ENCODE results near the gene DCBLD1. TPM values are rescaled to one million over a fixed set of nuclear protein-coding genes. Genes with fewer than 3 reads are reported as not detected.

Gene DCBLD1
- total and polyA plus RNA-seq, 2 of the 4 experiments (the other 2 are of a cell fraction): 21.1 to 27.8 TPM

DNA sequence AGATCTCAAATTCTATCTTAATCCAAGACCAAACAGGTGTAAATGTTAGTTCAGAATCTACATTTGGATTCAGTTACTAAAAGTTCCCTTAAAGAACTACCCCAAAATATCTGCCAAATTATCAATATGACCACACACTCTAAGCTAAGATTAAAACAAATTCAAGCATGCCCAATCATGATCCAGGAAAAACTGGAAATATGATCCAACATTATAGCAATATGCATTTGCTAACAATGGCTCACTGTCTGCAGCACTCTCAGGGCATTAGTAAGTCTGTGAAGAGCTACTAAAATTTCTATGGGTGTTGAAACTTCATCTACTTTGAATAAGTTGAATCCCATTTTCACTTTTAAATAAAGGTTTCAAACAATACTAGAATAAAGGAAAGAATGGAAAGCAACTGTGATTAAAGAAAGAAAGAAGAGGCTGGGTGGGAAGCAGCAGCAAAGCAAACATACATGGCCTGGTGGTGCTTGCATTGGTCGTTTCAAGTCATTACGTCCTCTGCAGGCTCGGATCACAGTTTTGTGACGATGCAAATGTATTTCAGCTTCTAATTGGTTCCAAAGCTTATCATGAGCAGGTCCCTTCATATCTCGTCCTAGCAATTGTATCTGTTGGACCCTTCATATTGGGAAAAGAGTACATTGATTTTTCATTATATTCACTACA lies 90.7 kb downstream of the DCBLD1 start:
- Histone ChIP-seq H4K20me1 (ENCODE audit: insufficient read depth, low read length) (no peaks in the 10 kb centered on the region), H3K79me1 (ENCODE audit: low read depth in 1 of 2, low read length in 2 of 2) (peaks cover 0 to 7% of the 10 kb centered on the region in 2 experiments; a peak in 2 of 4 replicates), H3K4me3 (ENCODE audit: insufficient read depth, low read depth, low read length) (no peak overlapping the region), H2AFZ (replicated peaks; ENCODE audit: low read length, poor library complexity) (no peak overlapping the region), H2AK5ac (ENCODE audit: low read depth, low read length) (no peak overlapping the region), H3K56ac (ENCODE audit: extremely low read depth, insufficient read depth, low read length) (no peak overlapping the region), H3K18ac (ENCODE audit: low read depth, low read length) (no peak overlapping the region), H3K23ac (ENCODE audit: low read depth, low read length) (no peak overlapping the region), H2BK5ac (ENCODE audit: low read depth, low read length, poor library complexity, severe bottlenecking) (no peak overlapping the region), H3K9me3 (ENCODE audit: control insufficient read depth, insufficient read depth, low read length) (no peaks in the 10 kb centered on the region), H3K4me1 (ENCODE audit: control insufficient read depth, insufficient read depth, low read length) (no peaks in the 10 kb centered on the region), H4K91ac (ENCODE audit: insufficient read depth, low read depth, low read length) (no peak overlapping the region), H3K9ac (ENCODE audit: low read depth, low read length) (no peak overlapping the region), H2BK15ac (ENCODE audit: low read depth, low read length) (no peak overlapping the region), H3K4ac (ENCODE audit: low read depth, low read length) (no peak overlapping the region), H2BK120ac (ENCODE audit: low read depth, low read length) (no peak overlapping the region), H3K27me3 (ENCODE audit: control insufficient read depth, insufficient read depth, low read length) (no peaks in the 10 kb centered on the region), H2AK9ac (replicated peaks; ENCODE audit: low read depth, low read length, poor library complexity) (no peak overlapping the region), H3K14ac (replicated peaks; ENCODE audit: low read depth, low read length) (no peak overlapping the region), H3K4me2 (ENCODE audit: low read depth, low read length) (no peak overlapping the region), H3K27ac (ENCODE audit: insufficient read depth, low read length) (no peak overlapping the region), H3K9me1 (ENCODE audit: insufficient read depth, low read length) (no peaks in the 10 kb centered on the region), H4K8ac (ENCODE audit: low read depth in 2 of 2, low read length in 2 of 2) (no peak overlapping the region), H2BK20ac (ENCODE audit: low read depth, low read length) (no peak overlapping the region), H3K36me3 (ENCODE audit: control insufficient read depth, insufficient read depth, low read length) (peaks cover 9% of the 10 kb centered on the region), H4K5ac (ENCODE audit: low read depth, low read length) (no peak overlapping the region)
- BruUV-seq (replicated peaks): no TSS peak
- intact Hi-C loops (cut with micrococcal nuclease): no loop called here
- DNase-seq (no peak), ATAC-seq (ENCODE audit: low read depth) (no peak)
- in situ Hi-C loops (cut with MboI; ENCODE audit: low sequenced_read_pairs): no loop called here
- TF ChIP-seq FOS (IDR thresholded peaks at IDR 0.05; ENCODE audit: low read depth, low read length) (no peak), MAFK (IDR thresholded peaks at IDR 0.05; ENCODE audit: low read depth, low read length) (no peak), RFX5 (IDR thresholded peaks at IDR 0.05; ENCODE audit: low read depth, low read length) (no peak), RCOR1 (IDR thresholded peaks at IDR 0.05; ENCODE audit: insufficient replicate concordance, low read length) (no peak), MAZ (IDR thresholded peaks at IDR 0.05; ENCODE audit: borderline replicate concordance, low read depth, low read length) (no peak), SMC3 (IDR thresholded peaks at IDR 0.05; ENCODE audit: low read depth, low read length) (no peak), BHLHE40 (IDR thresholded peaks at IDR 0.05; ENCODE audit: low read depth, low read length) (no peak), CHD1 (IDR thresholded peaks at IDR 0.05; ENCODE audit: low read depth, low read length) (no peak), MXI1 (IDR thresholded peaks at IDR 0.05; ENCODE audit: borderline replicate concordance, low read depth, low read length) (no peak), RAD21 (IDR thresholded peaks at IDR 0.05; ENCODE audit: low read length) (no peak), POLR2A (IDR thresholded peaks at IDR 0.05; ENCODE audit: low read depth, low read length) (no peak), NFE2L2 (IDR thresholded peaks at IDR 0.05; ENCODE audit: low read depth, low read length) (no peak), CEBPB (IDR thresholded peaks at IDR 0.05; ENCODE audit: low read depth, low read length) (no peak), ELK1 (IDR thresholded peaks at IDR 0.05; ENCODE audit: borderline replicate concordance, low read depth, low read length) (no peak)
- TF ChIP-seq, protein P1, sequence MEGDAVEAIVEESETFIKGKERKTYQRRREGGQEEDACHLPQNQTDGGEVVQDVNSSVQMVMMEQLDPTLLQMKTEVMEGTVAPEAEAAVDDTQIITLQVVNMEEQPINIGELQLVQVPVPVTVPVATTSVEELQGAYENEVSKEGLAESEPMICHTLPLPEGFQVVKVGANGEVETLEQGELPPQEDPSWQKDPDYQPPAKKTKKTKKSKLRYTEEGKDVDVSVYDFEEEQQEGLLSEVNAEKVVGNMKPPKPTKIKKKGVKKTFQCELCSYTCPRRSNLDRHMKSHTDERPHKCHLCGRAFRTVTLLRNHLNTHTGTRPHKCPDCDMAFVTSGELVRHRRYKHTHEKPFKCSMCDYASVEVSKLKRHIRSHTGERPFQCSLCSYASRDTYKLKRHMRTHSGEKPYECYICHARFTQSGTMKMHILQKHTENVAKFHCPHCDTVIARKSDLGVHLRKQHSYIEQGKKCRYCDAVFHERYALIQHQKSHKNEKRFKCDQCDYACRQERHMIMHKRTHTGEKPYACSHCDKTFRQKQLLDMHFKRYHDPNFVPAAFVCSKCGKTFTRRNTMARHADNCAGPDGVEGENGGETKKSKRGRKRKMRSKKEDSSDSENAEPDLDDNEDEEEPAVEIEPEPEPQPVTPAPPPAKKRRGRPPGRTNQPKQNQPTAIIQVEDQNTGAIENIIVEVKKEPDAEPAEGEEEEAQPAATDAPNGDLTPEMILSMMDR (conservative IDR thresholded peaks at IDR 0.05; ENCODE audit: low read depth, low read length): no peak
- TF ChIP-seq, protein P2, sequence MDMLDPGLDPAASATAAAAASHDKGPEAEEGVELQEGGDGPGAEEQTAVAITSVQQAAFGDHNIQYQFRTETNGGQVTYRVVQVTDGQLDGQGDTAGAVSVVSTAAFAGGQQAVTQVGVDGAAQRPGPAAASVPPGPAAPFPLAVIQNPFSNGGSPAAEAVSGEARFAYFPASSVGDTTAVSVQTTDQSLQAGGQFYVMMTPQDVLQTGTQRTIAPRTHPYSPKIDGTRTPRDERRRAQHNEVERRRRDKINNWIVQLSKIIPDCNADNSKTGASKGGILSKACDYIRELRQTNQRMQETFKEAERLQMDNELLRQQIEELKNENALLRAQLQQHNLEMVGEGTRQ (IDR thresholded peaks at IDR 0.05; ENCODE audit: low read depth, low read length): no peak
- dilution Hi-C loops (cut with HindIII; ENCODE audit: low sequenced_read_pairs, unreplicated experiment): no loop called here
- POLR2A ChIA-PET (ENCODE audit: unreplicated experiment): no interaction called here
- CTCF ChIA-PET: no interaction called here
- WGBS, 2 experiments (ENCODE audit: extremely low coverage in 2 of 2, insufficient read length in 1 of 2): 83% methylated on average over 1 of the region's 5 CpGs; no CpG with 5 or more reads in 1 of the 2 experiments
